GM21360 (cell line): ENCODE data around the gene RCAN2.
"Not testable (repeated sequence)": the region's sequence is repeated elsewhere in the genome, so short reads cannot be mapped to it uniquely, and the experiment has no call there.

ENCODE experiments used
- ATAC-seq: cut with Tn5 transposase; IDR thresholded peaks from one replicate; pipeline ENCODE4 v1.9.1; 2021; ENCODE audit warnings: mild to moderate bottlenecking, moderate library complexity; ENCODE audit not compliant: unreplicated experiment

The RCAN2 gene

GRCh38 chr6:46443623-46444022, 47.6 kb downstream of the RCAN2 start:
- no peak for ATAC-seq

GRCh38 chr6:46440641-46441040, 50.6 kb downstream of the RCAN2 start:
- ATAC-seq = no peak

- ATAC-seq = no peak
Measured at GRCh38 chr6:46440141-46440540, 51.1 kb downstream of the RCAN2 start.

- no peak for ATAC-seq
Measured at GRCh38 chr6:46438245-46438644, 53.0 kb downstream of the RCAN2 start.

- no peak for ATAC-seq
Measured at GRCh38 chr6:46437671-46438221, 53.5 kb downstream of the RCAN2 start.

- no peak for ATAC-seq
Measured at GRCh38 chr6:46422619-46423018, 68.6 kb downstream of the RCAN2 start.

GRCh38 chr6:46421939-46422338, 69.3 kb downstream of the RCAN2 start:
- ATAC-seq = no peak

GRCh38 chr6:46420921-46421638, 70.2 kb downstream of the RCAN2 start:
- ATAC-seq = no peak

- ATAC-seq = no peak
Measured at GRCh38 chr6:46419576-46420002, 71.7 kb downstream of the RCAN2 start.

- ATAC-seq = no peak
Measured at GRCh38 chr6:46414398-46414797, 76.9 kb downstream of the RCAN2 start.

GRCh38 chr6:46412662-46413061, 78.6 kb downstream of the RCAN2 start:
- ATAC-seq = no peak

- ATAC-seq = no peak
Measured at GRCh38 chr6:46411456-46412197, 79.6 kb downstream of the RCAN2 start.

- ATAC-seq = no peak
Measured at GRCh38 chr6:46410334-46410953, 80.8 kb downstream of the RCAN2 start.

GRCh38 chr6:46407776-46408530, 83.3 kb downstream of the RCAN2 start:
- ATAC-seq = no peak

- no peak for ATAC-seq
Measured at GRCh38 chr6:46407246-46407645, 84.0 kb downstream of the RCAN2 start.

GRCh38 chr6:46405620-46406180, 85.5 kb downstream of the RCAN2 start:
- ATAC-seq = not testable (repeated sequence)

GRCh38 chr6:46400898-46401297, 90.4 kb downstream of the RCAN2 start:
- no peak for ATAC-seq

- ATAC-seq = no peak
Measured at GRCh38 chr6:46395530-46395929, 95.7 kb downstream of the RCAN2 start.

- ATAC-seq = no peak
Measured at GRCh38 chr6:46393940-46394337, 97.3 kb downstream of the RCAN2 start.

- no peak for ATAC-seq
Measured at GRCh38 chr6:46393161-46393939, 97.9 kb downstream of the RCAN2 start.
